Gastrocnemius medialis (tissue), 4 donors: ENCODE measurements around the gene HDAC10.

Source experiments
- CTCF ChIP-seq, 5 experiments: fragments of 450-650 bp in 3 of 5; fragments of 200-600 bp in 2 of 5; sonication (generic) in 2 of 5; IDR thresholded peaks in 4 of 5; conservative IDR thresholded peaks in 1 of 5; 1 replicate in 4 of 5; 2 replicates in 1 of 5; pipeline ENCODE4 v1.5.1; 2016 to 2019; ENCODE audit warnings: antibody characterized with exemption in 5 of 5, mild to moderate bottlenecking in 3 of 5, moderate library complexity in 3 of 5
- POLR2A ChIP-seq, 2 donors: fragments of 450-650 bp; IDR thresholded peaks; one replicate each; pipeline ENCODE4 v1.6.1; 2017; ENCODE audit warnings: antibody characterized with exemption in 2 of 2, mild to moderate bottlenecking in 2 of 2, moderate library complexity in 2 of 2

- TF ChIP-seq POLR2A (IDR thresholded peaks at IDR 0.05) (no peak), CTCF (IDR thresholded peaks at IDR 0.05 in 4 of 5, conservative IDR thresholded peaks at IDR 0.05 in 1 of 5) (no peak)
These were observed 18.5 kb upstream of the HDAC10 start for GRCh38 chr22:50269573-50269969.
